ENCODE measurements around the gene CORT. TPM values are rescaled to one million over a fixed set of nuclear protein-coding genes. Genes with fewer than 3 reads are reported as not detected.

The CORT gene
- polyA plus RNA-seq, 1 donor from 2014 or later = 0.81 TPM

GRCh38 chr1:10495952-10496351, 46.1 kb downstream of the CORT start:
- no peaks in the 10 kb centered on the region for H3K79me2 ChIP-seq (replicated peaks; ENCODE audit: insufficient read depth, low read length)

DNA sequence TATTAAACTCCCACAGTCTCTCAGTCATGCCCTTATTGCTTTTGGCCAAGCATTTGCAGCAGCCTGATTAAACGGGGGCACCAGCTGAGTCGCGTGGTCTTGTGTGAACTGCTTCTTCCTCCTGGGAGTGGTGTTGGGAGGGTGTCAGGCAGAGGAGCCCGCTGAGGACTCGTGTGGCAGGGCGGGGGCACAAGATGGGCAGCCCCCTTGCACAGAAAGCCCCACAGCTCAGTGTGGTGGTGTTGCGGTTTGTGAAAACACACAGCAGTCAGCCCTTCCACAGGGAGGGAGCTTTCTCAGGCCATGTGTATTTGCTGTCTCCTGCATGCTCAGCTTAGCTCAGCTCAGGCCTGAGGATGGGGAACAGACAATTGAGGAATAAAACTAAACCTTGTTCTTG, 47.3 kb downstream of the CORT start:
- Histone ChIP-seq H4K20me1 (ENCODE audit: insufficient read depth) (no peaks in the 10 kb centered on the region), H3K9me2 (ENCODE audit: insufficient read depth, low read length) (no peaks in the 10 kb centered on the region), H3K79me2 (replicated peaks; ENCODE audit: insufficient read depth, low read length) (no peaks in the 10 kb centered on the region), H3K9ac (ENCODE audit: low read length) (no peak overlapping the region), H3K27me3 (ENCODE audit: insufficient read depth, low read depth, low read length) (no peaks in the 10 kb centered on the region), H3K4me3 (ENCODE audit: low read length) (no peak overlapping the region), H3K27ac (ENCODE audit: low read length) (no peak overlapping the region), H2AFZ (ENCODE audit: low read depth, low read length) (no peak overlapping the region), H3K36me3 (ENCODE audit: insufficient read depth, low read length) (no peaks in the 10 kb centered on the region), H3K4me2 (ENCODE audit: low read length) (no peak overlapping the region), H3K9me3 (ENCODE audit: low read length) (no peaks in the 10 kb centered on the region), H3F3A (ENCODE audit: insufficient read depth, low read length, poor library complexity, severe bottlenecking) (no peaks in the 10 kb centered on the region)
- no peak for TF ChIP-seq CTCF (IDR thresholded peaks at IDR 0.05; ENCODE audit: poor library complexity, severe bottlenecking)
- TF ChIP-seq SMC3 (conservative IDR thresholded peaks at IDR 0.05; ENCODE audit: poor library complexity) = no peak
- no peak for TF ChIP-seq REST (IDR thresholded peaks at IDR 0.05; ENCODE audit: borderline replicate concordance)
- no peak for TF ChIP-seq EP300 (conservative IDR thresholded peaks at IDR 0.05; ENCODE audit: poor library complexity, severe bottlenecking)
- no peak for TF ChIP-seq MXI1 (conservative IDR thresholded peaks at IDR 0.05; ENCODE audit: poor library complexity, severe bottlenecking)
- TF ChIP-seq POLR2AphosphoS5 (IDR thresholded peaks at IDR 0.05) = no peak
- no peak for TF ChIP-seq TAF1 (IDR thresholded peaks at IDR 0.05; ENCODE audit: low read depth)

More at GRCh38 chr1:10495952-10496351, 46.1 kb downstream of the CORT start:
- Histone ChIP-seq H4K20me1 (ENCODE audit: insufficient read depth) (no peaks in the 10 kb centered on the region), H3K27me3 (ENCODE audit: insufficient read depth, low read depth, low read length) (no peaks in the 10 kb centered on the region), H3K4me2 (ENCODE audit: low read length) (no peak overlapping the region), H3K36me3 (ENCODE audit: insufficient read depth, low read length) (no peaks in the 10 kb centered on the region), H3K9me2 (ENCODE audit: insufficient read depth, low read length) (no peaks in the 10 kb centered on the region), H3K9ac (ENCODE audit: low read length) (no peak overlapping the region), H3K4me3 (ENCODE audit: low read length) (no peak overlapping the region), H3K27ac (ENCODE audit: low read length) (no peak overlapping the region), H2AFZ (ENCODE audit: low read depth, low read length) (no peak overlapping the region), H3F3A (ENCODE audit: insufficient read depth, low read length, poor library complexity, severe bottlenecking) (no peaks in the 10 kb centered on the region), H3K9me3 (ENCODE audit: low read length) (no peaks in the 10 kb centered on the region)
- TF ChIP-seq MXI1 (conservative IDR thresholded peaks at IDR 0.05; ENCODE audit: poor library complexity, severe bottlenecking) (no peak), EZH2 (IDR thresholded peaks at IDR 0.05; ENCODE audit: borderline replicate concordance, insufficient read depth, low read length, poor library complexity, severe bottlenecking) (no peak), EP300 (conservative IDR thresholded peaks at IDR 0.05; ENCODE audit: poor library complexity, severe bottlenecking) (no peak), POLR2AphosphoS5 (IDR thresholded peaks at IDR 0.05) (no peak), RAD21 (conservative IDR thresholded peaks at IDR 0.05) (no peak), REST (IDR thresholded peaks at IDR 0.05; ENCODE audit: borderline replicate concordance) (no peak), CTCF (IDR thresholded peaks at IDR 0.05; ENCODE audit: poor library complexity, severe bottlenecking) (no peak), SMC3 (conservative IDR thresholded peaks at IDR 0.05; ENCODE audit: poor library complexity) (no peak), TAF1 (IDR thresholded peaks at IDR 0.05; ENCODE audit: low read depth) (no peak)

All from neural cell (in vitro differentiated cells).